Neuronal stem cell (in vitro differentiated cells): ENCODE data around the gene RAB11FIP4.

Experiments used
- DNase-seq: peaks from one replicate; pipeline ENCODE4 v3.0.0-alpha.2; 2013; ENCODE audit warnings: low spot score
- H2AFZ ChIP-seq: one replicate; pipeline ENCODE4 v1.6.1; 2013; ENCODE audit warnings: mild to moderate bottlenecking, low read length, inconsistent platforms
- H2AK5ac ChIP-seq: 2 replicates; pipeline ENCODE4 v1.6.1; 2013; ENCODE audit warnings: low read depth, mild to moderate bottlenecking, inconsistent platforms, low read length, moderate library complexity, mixed read lengths
- H2BK120ac ChIP-seq: 2 replicates; pipeline ENCODE4 v1.6.1; 2013; ENCODE audit warnings: low read depth, mild to moderate bottlenecking, inconsistent platforms, low read length, moderate library complexity, mixed read lengths
- H2BK12ac ChIP-seq: one replicate; pipeline ENCODE4 v1.6.1; 2013; ENCODE audit warnings: low read length, inconsistent platforms
- H2BK15ac ChIP-seq: 2 replicates; pipeline ENCODE4 v1.6.1; 2013; ENCODE audit warnings: mild to moderate bottlenecking, low read length, inconsistent platforms, mixed read lengths
- H2BK5ac ChIP-seq: one replicate; pipeline ENCODE4 v1.6.1; 2013; ENCODE audit warnings: inconsistent platforms, mild to moderate bottlenecking, low read length, moderate library complexity
- H3K14ac ChIP-seq: one replicate; pipeline ENCODE4 v1.6.1; 2013; ENCODE audit warnings: low read length, inconsistent platforms
- H3K18ac ChIP-seq: 2 replicates; pipeline ENCODE4 v1.6.1; 2013; ENCODE audit warnings: low read length, inconsistent platforms
- H3K23ac ChIP-seq: 2 replicates; pipeline ENCODE4 v1.6.1; 2013; ENCODE audit warnings: low read depth, mild to moderate bottlenecking, mixed read lengths, low read length, inconsistent platforms; ENCODE audit not compliant: poor library complexity
- H3K27ac ChIP-seq: replicated peaks from 3 replicates; pipeline ENCODE4 v1.5.1; 2013; ENCODE audit warnings: low read length, inconsistent platforms
- H3K27me3 ChIP-seq, 3 experiments: 2 replicates each; pipeline ENCODE4 v1.6.1; 2013; ENCODE audit warnings: low read length in 3 of 3, mild to moderate bottlenecking in 2 of 3, inconsistent platforms in 1 of 3, low read depth in 1 of 3, mixed read lengths in 1 of 3, moderate library complexity in 1 of 3; ENCODE audit not compliant: control insufficient read depth in 3 of 3, insufficient read depth in 3 of 3
- H3K36me3 ChIP-seq, 2 donors: replicated peaks in 1 of 2; 2 replicates each; pipeline ENCODE4 v1.6.1; 2013; ENCODE audit warnings: low read length in 2 of 2; ENCODE audit not compliant: control insufficient read depth in 2 of 2, insufficient read depth in 2 of 2
- H3K4ac ChIP-seq: 2 replicates; pipeline ENCODE4 v1.6.1; 2013; ENCODE audit warnings: inconsistent platforms, mild to moderate bottlenecking, low read length, moderate library complexity
- H3K4me1 ChIP-seq, 2 donors: 1 replicate in 1 of 2; 2 replicates in 1 of 2; pipeline ENCODE4 v1.6.1; 2013; ENCODE audit warnings: low read length in 2 of 2, low read depth in 1 of 2; ENCODE audit not compliant: control insufficient read depth in 2 of 2, insufficient read depth in 1 of 2
- H3K4me2 ChIP-seq: one replicate; pipeline ENCODE4 v1.6.1; 2013; ENCODE audit warnings: mild to moderate bottlenecking, low read length, inconsistent platforms; ENCODE audit not compliant: insufficient read depth, poor library complexity, severe bottlenecking
- H3K4me3 ChIP-seq, 2 donors: 2 replicates each; pipeline ENCODE4 v1.5.1; 2013; ENCODE audit warnings: low read length in 2 of 2, mild to moderate bottlenecking in 2 of 2, inconsistent platforms in 1 of 2, moderate library complexity in 1 of 2
- H3K79me1 ChIP-seq: one replicate; pipeline ENCODE4 v1.6.1; 2013; ENCODE audit warnings: low read depth, mild to moderate bottlenecking, inconsistent platforms, low read length, moderate library complexity
- H3K9ac ChIP-seq: one replicate; pipeline ENCODE4 v1.6.1; 2013; ENCODE audit warnings: mild to moderate bottlenecking, low read depth, low read length, inconsistent platforms; ENCODE audit not compliant: poor library complexity
- H3K9me3 ChIP-seq, 2 donors: replicated peaks in 1 of 2; 2 replicates each; pipeline versions ENCODE3 to v1.6.1; 2013; ENCODE audit warnings: low read length in 2 of 2, mild to moderate bottlenecking in 2 of 2, inconsistent platforms in 1 of 2, low read depth in 1 of 2, mixed read lengths in 1 of 2, moderate library complexity in 1 of 2; ENCODE audit not compliant: control insufficient read depth in 2 of 2, insufficient read depth in 1 of 2
- H4K8ac ChIP-seq: one replicate; pipeline ENCODE4 v1.6.1; 2013; ENCODE audit warnings: low read depth, mild to moderate bottlenecking, inconsistent platforms, low read length, moderate library complexity
- H4K91ac ChIP-seq: one replicate; pipeline ENCODE4 v1.6.1; 2013; ENCODE audit warnings: low read length, low read depth, mild to moderate bottlenecking, inconsistent platforms; ENCODE audit not compliant: poor library complexity
- WGBS, 2 donors: extraction: QIAGEN DNeasy Blood & Tissue Kit; methylation state at CpG; one replicate each; pipeline ENCODE4 v1.1.7; 2013; ENCODE audit warnings: missing lambda C conversion rate in 2 of 2, mixed read lengths in 1 of 2; ENCODE audit not compliant: insufficient read length in 2 of 2, insufficient replicate concordance in 1 of 2; ENCODE audit errors: extremely low coverage in 2 of 2; 5-methylcytosine and 5-hydroxymethylcytosine counted together

RAB11FIP4 gene

DNA sequence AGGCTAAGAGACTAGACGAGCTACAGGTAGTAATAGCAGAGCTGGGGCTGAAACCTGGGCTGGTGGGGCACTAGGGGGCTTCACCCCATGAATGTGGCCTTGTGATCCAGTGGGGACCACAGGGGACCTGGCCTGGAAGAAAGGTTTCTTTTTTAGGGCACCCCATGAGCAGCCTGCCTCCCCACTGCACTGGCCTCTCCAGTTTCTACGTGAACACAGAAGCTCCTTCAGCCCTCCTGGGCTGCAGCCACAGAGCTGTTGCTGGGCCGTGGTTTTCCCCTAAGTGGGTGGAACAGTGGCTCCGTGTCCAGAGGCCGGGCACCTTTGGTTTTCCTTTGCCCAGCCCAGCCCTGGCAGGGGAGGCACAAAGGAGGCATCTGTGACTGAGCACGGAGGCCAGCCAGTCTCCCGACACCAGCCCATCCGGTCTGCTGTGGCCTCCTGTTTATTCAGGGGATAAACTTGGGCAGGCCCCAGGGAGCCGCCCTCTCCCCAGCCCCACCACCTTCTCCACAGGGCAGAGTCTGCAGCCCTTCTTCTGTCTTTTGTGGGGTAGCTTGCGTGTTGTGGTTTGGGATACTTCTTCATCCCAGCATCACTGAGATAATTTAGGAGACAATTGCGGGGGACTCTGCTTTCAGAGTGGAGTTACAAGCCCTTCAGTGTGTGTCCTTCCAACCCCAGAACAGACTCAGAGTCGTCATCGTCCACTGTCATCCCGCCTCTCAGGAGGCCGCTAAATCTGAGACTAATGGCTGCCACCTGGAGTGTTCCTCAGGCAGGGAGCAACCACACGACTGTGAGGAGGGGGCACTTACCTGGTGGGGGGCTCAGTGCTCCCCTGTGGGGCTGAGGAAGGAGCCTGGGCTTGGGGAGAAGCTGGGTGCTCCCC lies 85.3 kb downstream of the RAB11FIP4 start:
- Histone ChIP-seq H3K27me3 (peaks cover 0 to 42% (median 0%) of the 10 kb centered on the region in 3 experiments), H2BK15ac (no peak overlapping the region), H3K23ac (no peak overlapping the region), H2AK5ac (no peak overlapping the region), H3K14ac (no peak overlapping the region), H3K9ac (no peak overlapping the region), H3K4me1 (peaks cover 0 to 6% of the 10 kb centered on the region in 2 donors), H3K79me1 (no peaks in the 10 kb centered on the region), H3K4me2 (no peak overlapping the region), H4K91ac (no peak overlapping the region), H3K4ac (no peak overlapping the region), H3K9me3 (no peaks in the 10 kb centered on the region), H3K4me3 (no peak overlapping the region), H2BK120ac (no peak overlapping the region), H2BK12ac (no peak overlapping the region), H3K27ac (no peak overlapping the region), H3K36me3 (no peaks in the 10 kb centered on the region), H3K18ac (peak overlapping the region; percentile 33), H4K8ac (no peak overlapping the region), H2AFZ (no peak overlapping the region), H2BK5ac (no peak overlapping the region)
- no CpG with 5 or more reads among the region's 16 CpGs for WGBS, 2 donors
- no peak for DNase-seq

DNA sequence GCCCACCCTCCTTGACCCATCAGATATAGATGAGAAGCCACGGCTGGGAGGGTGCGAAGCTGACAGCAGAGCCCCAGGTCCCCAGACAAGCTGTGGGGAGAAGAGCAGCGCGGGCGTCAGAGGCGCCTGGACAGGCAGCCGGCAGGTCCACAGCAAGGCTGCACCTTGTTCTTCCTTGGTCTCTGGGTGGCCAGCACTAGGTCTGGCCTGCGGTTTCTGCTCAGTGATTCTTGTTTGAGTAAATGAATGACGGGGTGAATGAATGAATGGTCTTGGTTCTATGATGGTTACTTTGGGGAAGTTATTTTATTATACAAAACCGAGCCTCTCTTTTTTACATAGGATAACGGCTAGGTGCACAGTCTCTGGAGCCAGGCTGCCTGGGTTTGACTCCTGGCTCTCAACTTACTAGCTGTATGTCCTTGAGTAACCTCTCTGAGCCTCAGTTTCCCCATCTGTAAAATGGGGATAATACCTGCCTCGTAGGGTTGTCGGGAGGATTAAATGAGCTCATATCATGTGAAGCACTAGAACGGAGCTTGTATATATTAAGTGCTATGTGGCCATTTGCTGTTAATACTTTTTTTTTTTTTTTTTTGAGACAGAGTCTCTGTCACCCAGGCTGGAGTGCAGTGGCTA lies 86.1 kb downstream of the RAB11FIP4 start:
- no peak overlapping the region for H2BK12ac ChIP-seq
- H3K18ac ChIP-seq, result peak overlapping the region; percentile 0
- no peaks in the 10 kb centered on the region for H3K9me3 ChIP-seq
- no peak overlapping the region for H4K8ac ChIP-seq
- no peak overlapping the region for H2AK5ac ChIP-seq
- H3K27ac ChIP-seq, result no peak overlapping the region
- no peak overlapping the region for H3K23ac ChIP-seq
- no peak for DNase-seq
- H3K4me2 ChIP-seq, result no peak overlapping the region
- no peak overlapping the region for H3K14ac ChIP-seq
- H3K79me1 ChIP-seq, result no peaks in the 10 kb centered on the region
- no peak overlapping the region for H3K4me3 ChIP-seq
- H3K27me3 ChIP-seq, result peaks cover 0 to 44% (median 0%) of the 10 kb centered on the region in 3 experiments
- no peak overlapping the region for H2BK5ac ChIP-seq
- peaks cover 0 to under 1% of the 10 kb centered on the region in 2 donors for H3K4me1 ChIP-seq
- H2BK15ac ChIP-seq, result no peak overlapping the region
- no peak overlapping the region for H2BK120ac ChIP-seq
- no peak overlapping the region for H4K91ac ChIP-seq
- H3K4ac ChIP-seq, result no peak overlapping the region
- H2AFZ ChIP-seq, result no peak overlapping the region
- no peaks in the 10 kb centered on the region for H3K36me3 ChIP-seq
- no CpG with 5 or more reads among the region's 14 CpGs for WGBS, 2 donors
- H3K9ac ChIP-seq, result no peak overlapping the region

DNA sequence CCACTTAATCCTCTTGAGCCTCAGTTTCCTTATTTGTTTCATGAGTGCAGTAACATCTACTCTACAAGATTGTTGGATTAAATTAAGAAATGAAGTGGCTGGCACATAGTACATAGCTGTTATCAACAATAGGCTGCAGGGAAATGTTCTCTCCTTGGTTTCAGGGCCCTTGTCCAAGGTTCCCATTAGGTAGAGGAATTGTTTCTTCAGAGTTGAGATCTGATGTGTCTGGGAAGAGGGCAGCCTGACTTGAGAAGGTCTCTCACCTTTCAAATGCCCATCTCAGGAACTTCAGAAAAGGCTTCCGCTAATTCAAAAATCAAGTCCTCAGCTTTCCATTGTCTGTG lies 87.6 kb downstream of the RAB11FIP4 start:
- Histone ChIP-seq H3K4ac (no peak overlapping the region), H3K27me3 (peaks cover 0 to 46% (median 0%) of the 10 kb centered on the region in 3 experiments), H2BK12ac (no peak overlapping the region), H3K4me1 (no peaks in the 10 kb centered on the region), H4K91ac (no peak overlapping the region), H3K4me3 (no peak overlapping the region), H2BK120ac (no peak overlapping the region), H2AK5ac (no peak overlapping the region), H3K9me3 (no peaks in the 10 kb centered on the region), H2BK5ac (no peak overlapping the region), H2BK15ac (no peak overlapping the region), H3K27ac (no peak overlapping the region), H3K14ac (no peak overlapping the region), H4K8ac (no peak overlapping the region), H3K79me1 (no peaks in the 10 kb centered on the region), H3K18ac (no peak overlapping the region), H3K4me2 (no peak overlapping the region), H3K36me3 (no peaks in the 10 kb centered on the region), H2AFZ (no peak overlapping the region), H3K9ac (no peak overlapping the region), H3K23ac (no peak overlapping the region)
- no peak for DNase-seq
- WGBS, 2 donors, result no CpG with 5 or more reads among the region's 1 CpG

DNA sequence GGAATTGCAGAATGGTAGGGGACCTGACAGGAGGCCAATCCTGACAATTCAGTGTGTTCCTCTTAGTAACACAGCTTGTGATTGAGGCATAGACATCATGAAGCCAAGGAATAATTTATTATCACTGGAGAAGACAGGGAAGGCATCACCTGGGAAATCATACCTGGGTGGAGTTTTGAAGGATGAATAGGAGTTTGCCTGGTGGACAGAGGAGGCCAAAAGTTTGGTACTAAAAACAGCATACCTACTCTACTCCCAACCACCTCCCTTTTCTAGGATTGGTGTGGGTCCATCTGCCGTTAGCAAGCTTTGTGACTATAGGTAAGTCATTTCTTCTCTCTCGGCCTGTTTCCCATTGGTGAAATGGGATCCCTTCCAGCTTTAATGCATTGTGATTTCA lies 88.0 kb downstream of the RAB11FIP4 start:
- Histone ChIP-seq H3K27me3 (peaks cover 0 to 46% (median 0%) of the 10 kb centered on the region in 3 experiments), H3K27ac (no peak overlapping the region), H3K18ac (no peak overlapping the region), H2BK12ac (no peak overlapping the region), H2BK5ac (no peak overlapping the region), H3K9ac (no peak overlapping the region), H3K23ac (no peak overlapping the region), H3K4me3 (no peak overlapping the region), H3K36me3 (no peaks in the 10 kb centered on the region), H3K4ac (no peak overlapping the region), H3K4me2 (no peak overlapping the region), H3K4me1 (no peaks in the 10 kb centered on the region), H2AFZ (no peak overlapping the region), H2AK5ac (no peak overlapping the region), H4K8ac (no peak overlapping the region), H4K91ac (no peak overlapping the region), H3K79me1 (no peaks in the 10 kb centered on the region), H3K9me3 (no peaks in the 10 kb centered on the region), H2BK120ac (no peak overlapping the region), H3K14ac (no peak overlapping the region), H2BK15ac (no peak overlapping the region)
- DNase-seq, result no peak
- WGBS, 2 donors, result no CpG with 5 or more reads among the region's 2 CpGs
